ENCODE results near the gene LRG1.

- TF ChIP-seq CTCF (IDR thresholded peaks at IDR 0.05 in 8 of 11, conservative IDR thresholded peaks at IDR 0.05 in 3 of 11) (no peak), POLR2A (IDR thresholded peaks at IDR 0.05) (no peak), POLR2AphosphoS5 (IDR thresholded peaks at IDR 0.05) (no peak)
These were observed 20.1 kb downstream of the LRG1 start for GRCh38 chr19:4519521-4520277.

Data from spleen (tissue), 7 donors.